Endothelial cell (in vitro differentiated cells): ENCODE results near the gene ZNF391. TPM values are rescaled to one million over a fixed set of nuclear protein-coding genes. Genes with fewer than 3 reads are reported as not detected.

ENCODE experiments used
- DNase-seq: peaks from one replicate; pipeline ENCODE4 v3.0.0; 2021; ENCODE audit warnings: low spot score
- H3K27ac Mint-ChIP-seq: one replicate; pipeline ENCODE4 v1.8.0; 2021; ENCODE audit warnings: mixed read lengths, inconsistent platforms; ENCODE audit not compliant: unreplicated experiment
- H3K27me3 Mint-ChIP-seq: one replicate; pipeline ENCODE4 v1.8.0; 2021; ENCODE audit warnings: mild to moderate bottlenecking, moderate library complexity, mixed read lengths, inconsistent platforms; ENCODE audit not compliant: unreplicated experiment
- H3K36me3 Mint-ChIP-seq: one replicate; pipeline ENCODE4 v1.8.0; 2021; ENCODE audit warnings: mild to moderate bottlenecking, low read depth, mixed read lengths, inconsistent platforms; ENCODE audit not compliant: unreplicated experiment
- H3K4me1 Mint-ChIP-seq: one replicate; pipeline ENCODE4 v1.8.0; 2021; ENCODE audit warnings: mild to moderate bottlenecking, mixed read lengths, inconsistent platforms; ENCODE audit not compliant: unreplicated experiment
- H3K4me3 Mint-ChIP-seq: one replicate; pipeline ENCODE4 v1.8.0; 2021; ENCODE audit warnings: mild to moderate bottlenecking, mixed read lengths, inconsistent platforms; ENCODE audit not compliant: unreplicated experiment
- H3K9me3 Mint-ChIP-seq: one replicate; pipeline ENCODE4 v1.8.0; 2021; ENCODE audit warnings: mixed read lengths, inconsistent platforms; ENCODE audit not compliant: unreplicated experiment
- total RNA-seq: library from RNA; stranded (reverse); fragmentation: NEBNext Ultra II Directional; extraction: Animal tissue kit (Norgen Biotek cat#: 25700); gene quantifications from one replicate; pipeline ENCODE4 v1.2.1, GENCODE V29; 2021; ENCODE audit not compliant: unreplicated experiment
- TF ChIP-seq, protein P1 (sequence below): fragments of 200-600 bp; sonication (generic); IDR thresholded peaks from one replicate; pipeline ENCODE4 v1.5.0; 2021; ENCODE audit warnings: antibody characterized with exemption; ENCODE audit not compliant: unreplicated experiment

ZNF391 gene
- total RNA-seq, 1 donor from 2014 or later = 6.7 TPM

DNA sequence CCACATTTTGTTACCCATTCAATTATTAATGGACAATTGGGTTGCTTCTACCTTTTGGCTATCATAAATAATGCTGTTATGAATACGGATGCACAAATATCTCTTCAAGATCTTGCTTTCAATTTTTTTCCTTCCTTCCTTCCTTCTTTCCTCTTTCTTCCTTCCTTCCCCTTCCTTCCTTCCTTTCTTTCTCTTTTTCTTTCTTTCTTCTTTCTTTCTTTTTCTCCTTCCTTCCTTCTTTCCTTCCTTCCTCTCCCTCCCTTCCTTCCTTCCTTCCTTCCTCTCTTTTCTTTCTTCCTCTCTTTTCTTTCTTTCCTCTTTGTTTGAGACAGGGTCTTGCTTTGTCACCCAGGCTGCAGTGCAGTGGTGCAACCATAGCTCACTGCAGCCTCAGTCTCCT is 45.2 kb downstream of the ZNF391 start:
- Mint-ChIP-seq H3K9me3 (peaks cover 12% of the 10 kb centered on the region), H3K4me1 (no peaks in the 10 kb centered on the region)

DNA sequence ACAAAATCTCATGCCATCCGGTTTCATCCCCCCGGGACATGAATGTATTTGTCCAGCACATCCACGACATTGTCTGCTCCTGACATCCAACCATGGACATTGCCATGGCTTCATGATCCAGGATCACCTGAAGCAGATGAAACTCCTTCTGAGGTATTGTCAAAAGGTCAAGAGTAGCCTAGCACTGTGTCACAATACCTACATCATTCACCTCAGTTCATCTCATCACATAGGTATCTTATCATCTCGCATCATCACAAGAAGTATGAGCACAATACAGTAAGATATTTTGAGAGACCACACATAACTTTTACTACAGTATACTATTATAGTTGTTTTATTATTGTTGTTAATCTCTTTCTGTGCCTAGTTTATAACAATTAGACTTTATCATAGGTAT is 50.8 kb downstream of the ZNF391 start:
- H3K27ac Mint-ChIP-seq = no peak overlapping the region

More for the DNA sequence above, 45.2 kb downstream of the ZNF391 start:
- TF ChIP-seq, protein P1, sequence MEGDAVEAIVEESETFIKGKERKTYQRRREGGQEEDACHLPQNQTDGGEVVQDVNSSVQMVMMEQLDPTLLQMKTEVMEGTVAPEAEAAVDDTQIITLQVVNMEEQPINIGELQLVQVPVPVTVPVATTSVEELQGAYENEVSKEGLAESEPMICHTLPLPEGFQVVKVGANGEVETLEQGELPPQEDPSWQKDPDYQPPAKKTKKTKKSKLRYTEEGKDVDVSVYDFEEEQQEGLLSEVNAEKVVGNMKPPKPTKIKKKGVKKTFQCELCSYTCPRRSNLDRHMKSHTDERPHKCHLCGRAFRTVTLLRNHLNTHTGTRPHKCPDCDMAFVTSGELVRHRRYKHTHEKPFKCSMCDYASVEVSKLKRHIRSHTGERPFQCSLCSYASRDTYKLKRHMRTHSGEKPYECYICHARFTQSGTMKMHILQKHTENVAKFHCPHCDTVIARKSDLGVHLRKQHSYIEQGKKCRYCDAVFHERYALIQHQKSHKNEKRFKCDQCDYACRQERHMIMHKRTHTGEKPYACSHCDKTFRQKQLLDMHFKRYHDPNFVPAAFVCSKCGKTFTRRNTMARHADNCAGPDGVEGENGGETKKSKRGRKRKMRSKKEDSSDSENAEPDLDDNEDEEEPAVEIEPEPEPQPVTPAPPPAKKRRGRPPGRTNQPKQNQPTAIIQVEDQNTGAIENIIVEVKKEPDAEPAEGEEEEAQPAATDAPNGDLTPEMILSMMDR = no peak
- H3K27me3 Mint-ChIP-seq = no peaks in the 10 kb centered on the region
- DNase-seq = no peak
- H3K27ac Mint-ChIP-seq = no peak overlapping the region
- no peak overlapping the region for H3K4me3 Mint-ChIP-seq
- peaks cover 7% of the 10 kb centered on the region for H3K36me3 Mint-ChIP-seq

DNA sequence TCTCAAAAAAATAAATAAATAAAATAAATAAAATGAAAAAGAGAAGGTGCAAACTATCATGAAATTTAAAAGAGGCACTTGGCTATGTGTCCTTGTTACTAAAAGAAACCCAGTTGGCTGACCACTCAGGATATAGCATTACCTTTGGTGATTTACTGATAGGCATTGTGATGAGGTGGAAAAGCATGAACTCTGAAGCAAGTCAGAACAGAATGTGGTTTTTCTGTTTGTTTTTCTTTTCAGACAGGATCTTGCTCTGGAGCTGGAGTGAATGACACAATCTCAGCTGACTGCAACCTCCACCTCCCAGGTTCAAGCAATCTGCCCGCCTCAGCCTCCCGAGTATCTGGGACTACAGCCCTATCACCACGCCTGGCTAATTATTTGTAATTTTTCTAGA is 52.4 kb downstream of the ZNF391 start:
- Mint-ChIP-seq H3K27ac (no peak overlapping the region), H3K4me1 (no peaks in the 10 kb centered on the region), H3K27me3 (no peaks in the 10 kb centered on the region), H3K4me3 (no peak overlapping the region), H3K9me3 (peaks cover 5% of the 10 kb centered on the region), H3K36me3 (peaks cover 9% of the 10 kb centered on the region)
- no peak for DNase-seq
- TF ChIP-seq, protein P1 = no peak

More for the DNA sequence above, 50.8 kb downstream of the ZNF391 start:
- Mint-ChIP-seq H3K36me3 (no peaks in the 10 kb centered on the region), H3K27me3 (no peaks in the 10 kb centered on the region), H3K4me1 (no peaks in the 10 kb centered on the region), H3K9me3 (no peaks in the 10 kb centered on the region), H3K4me3 (no peak overlapping the region)
- TF ChIP-seq, protein P1 = no peak
- DNase-seq = no peak

DNA sequence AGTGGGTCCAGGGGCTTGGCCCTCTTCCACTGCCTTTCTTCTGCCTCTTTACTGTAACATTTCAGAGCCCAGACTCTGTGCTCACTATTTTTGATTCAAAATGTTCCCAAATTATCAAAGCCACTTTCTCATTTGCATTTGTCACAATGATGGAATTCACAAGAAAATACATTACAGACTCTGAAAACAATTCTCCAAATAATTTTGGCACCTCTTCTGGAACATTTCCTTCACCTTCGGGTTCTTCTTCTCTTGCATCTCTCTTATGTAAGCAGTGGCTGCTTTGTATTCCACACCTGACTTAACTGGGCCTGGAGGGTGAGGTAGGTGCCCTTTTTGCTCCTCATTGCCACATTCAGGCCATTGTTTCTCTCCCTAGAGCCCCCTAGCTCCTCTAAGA is 54.4 kb downstream of the ZNF391 start:
- no peak for DNase-seq
- TF ChIP-seq, protein P1 = no peak
- no peaks in the 10 kb centered on the region for H3K27me3 Mint-ChIP-seq

DNA sequence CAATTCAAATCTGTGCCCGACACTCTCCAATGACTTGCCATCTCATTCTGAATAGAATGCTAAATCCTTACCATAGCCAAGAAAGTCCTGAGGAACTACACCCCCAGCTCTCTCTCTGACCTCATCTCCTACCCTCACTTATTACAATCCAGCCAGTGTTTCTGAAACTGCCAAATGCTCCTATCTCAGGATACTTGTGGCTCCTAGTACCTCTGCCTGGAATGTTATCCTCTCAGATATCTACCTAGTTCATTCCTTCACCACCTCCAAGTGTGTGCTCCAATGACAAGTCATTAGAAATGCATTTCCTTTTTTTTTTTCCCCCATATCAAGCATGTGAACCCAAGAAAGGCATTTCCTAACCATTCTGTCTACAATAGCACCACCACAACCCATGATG is 59.9 kb downstream of the ZNF391 start:
- TF ChIP-seq, protein P1 = no peak
- Mint-ChIP-seq H3K9me3 (peaks cover 50% of the 10 kb centered on the region), H3K4me3 (peak overlapping the region; percentile 0)

More for the DNA sequence above, 54.4 kb downstream of the ZNF391 start:
- Mint-ChIP-seq H3K36me3 (peaks cover 14% of the 10 kb centered on the region), H3K27ac (no peak overlapping the region), H3K9me3 (peaks cover 9% of the 10 kb centered on the region), H3K4me1 (no peaks in the 10 kb centered on the region), H3K4me3 (no peak overlapping the region)

More for the DNA sequence above, 59.9 kb downstream of the ZNF391 start:
- H3K4me1 Mint-ChIP-seq = no peaks in the 10 kb centered on the region
- no peak overlapping the region for H3K27ac Mint-ChIP-seq
- peaks cover 62% of the 10 kb centered on the region for H3K36me3 Mint-ChIP-seq
- no peak for DNase-seq
- H3K27me3 Mint-ChIP-seq = no peaks in the 10 kb centered on the region
